Stomach (tissue), 4 donors: ENCODE measurements around the gene SBF1.

ENCODE experiments used
- CTCF ChIP-seq, 7 experiments: fragments of 450-650 bp in 4 of 7; fragments of 200-600 bp in 3 of 7; sonication (generic) in 3 of 7; IDR thresholded peaks; one replicate each; pipeline ENCODE4 v1.5.1; 2016 to 2019; ENCODE audit warnings: antibody characterized with exemption in 7 of 7, control low read depth in 2 of 7, mild to moderate bottlenecking in 1 of 7
- EP300 ChIP-seq: sonication (generic); formaldehyde crosslinking; IDR thresholded peaks from one replicate; pipeline ENCODE4 v1.6.1; 2017; ENCODE audit warnings: antibody characterized with exemption
- POLR2A ChIP-seq, 4 donors: fragments of 450-650 bp; IDR thresholded peaks; one replicate each; pipeline ENCODE4 v1.6.1; 2016; ENCODE audit warnings: antibody characterized with exemption in 4 of 4, control low read depth in 2 of 4, mild to moderate bottlenecking in 1 of 4, moderate library complexity in 1 of 4
- POLR2AphosphoS5 ChIP-seq, 3 donors: sonication (generic); formaldehyde crosslinking; IDR thresholded peaks; one replicate each; pipeline ENCODE4 v1.6.1; 2016; ENCODE audit warnings: antibody characterized with exemption in 3 of 3

GRCh38 chr22:50443801-50444625, 30.8 kb downstream of the SBF1 start:
- no peak for TF ChIP-seq EP300
- TF ChIP-seq CTCF (IDR thresholded peaks at IDR 0.05): no peak
- no peak for TF ChIP-seq POLR2A (IDR thresholded peaks at IDR 0.05)
- TF ChIP-seq POLR2AphosphoS5 (IDR thresholded peaks at IDR 0.05): no peak
